ENCODE measurements around the gene RNPEPL1. TPM values are rescaled to one million over a fixed set of nuclear protein-coding genes. Genes with fewer than 3 reads are reported as not detected.

Gene RNPEPL1
- total RNA-seq, 1 experiment from 2014 or later = 88.2 TPM

DNA sequence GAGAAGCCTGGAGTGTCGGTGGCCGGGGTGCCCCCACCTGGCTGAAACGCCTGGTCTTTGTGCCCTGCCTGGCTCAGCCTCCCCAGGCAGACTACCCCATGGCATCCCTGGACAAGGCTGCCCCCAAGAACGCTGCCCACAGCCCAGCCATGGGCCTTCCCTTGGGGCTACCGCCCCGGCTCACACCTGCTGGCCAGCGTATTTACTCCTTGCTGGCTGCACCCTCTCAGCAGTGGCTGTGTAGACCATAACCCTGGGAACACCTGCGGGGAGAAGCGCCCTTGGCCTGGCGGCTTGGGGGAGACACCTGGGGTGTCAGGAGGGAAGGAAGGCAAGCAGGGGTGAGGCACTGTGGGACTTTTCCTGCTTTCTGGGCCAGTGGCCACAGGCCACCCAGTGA lies 35.6 kb downstream of the RNPEPL1 start:
- ChIA-PET POLR2A (no interaction called here), CTCF (interaction anchor here (1.0 kb wide), 1 partner anchor 237 kb away, joined by 3 read pairs; no protein-coding TSS in a partner anchor)
- H3K4me3 ChIP-seq (ENCODE audit: low read depth in 2 of 2, low read length in 2 of 2) = no peak overlapping the region
- intact Hi-C loops (cut with micrococcal nuclease; ENCODE audit: unreplicated experiment) = no loop called here
- H3K27me3 ChIP-seq (ENCODE audit: control insufficient read depth, insufficient read depth, low read length) = no peaks in the 10 kb centered on the region
- DNase-seq (ENCODE audit: low read depth, low spot score) (no peak), ATAC-seq (no peak)
- H3K4me1 ChIP-seq (ENCODE audit: control insufficient read depth, insufficient read depth, low read length) = 0 out of 2 replicates have a peak, but pooled peaks cover 4% of the 10 kb centered on the region
- no peak overlapping the region for H3K27ac ChIP-seq (ENCODE audit: low read length)
- H3K36me3 ChIP-seq (ENCODE audit: control insufficient read depth, insufficient read depth, low read length) = no peaks in the 10 kb centered on the region
- in situ Hi-C loops (cut with HindIII; ENCODE audit: low pct_unique_long_range_greater_than_20kb, low sequenced_read_pairs) = no loop called here
- no peaks in the 10 kb centered on the region for H3K9me3 ChIP-seq (ENCODE audit: control insufficient read depth, insufficient read depth, low read depth, low read length)
- TF ChIP-seq, protein P1, sequence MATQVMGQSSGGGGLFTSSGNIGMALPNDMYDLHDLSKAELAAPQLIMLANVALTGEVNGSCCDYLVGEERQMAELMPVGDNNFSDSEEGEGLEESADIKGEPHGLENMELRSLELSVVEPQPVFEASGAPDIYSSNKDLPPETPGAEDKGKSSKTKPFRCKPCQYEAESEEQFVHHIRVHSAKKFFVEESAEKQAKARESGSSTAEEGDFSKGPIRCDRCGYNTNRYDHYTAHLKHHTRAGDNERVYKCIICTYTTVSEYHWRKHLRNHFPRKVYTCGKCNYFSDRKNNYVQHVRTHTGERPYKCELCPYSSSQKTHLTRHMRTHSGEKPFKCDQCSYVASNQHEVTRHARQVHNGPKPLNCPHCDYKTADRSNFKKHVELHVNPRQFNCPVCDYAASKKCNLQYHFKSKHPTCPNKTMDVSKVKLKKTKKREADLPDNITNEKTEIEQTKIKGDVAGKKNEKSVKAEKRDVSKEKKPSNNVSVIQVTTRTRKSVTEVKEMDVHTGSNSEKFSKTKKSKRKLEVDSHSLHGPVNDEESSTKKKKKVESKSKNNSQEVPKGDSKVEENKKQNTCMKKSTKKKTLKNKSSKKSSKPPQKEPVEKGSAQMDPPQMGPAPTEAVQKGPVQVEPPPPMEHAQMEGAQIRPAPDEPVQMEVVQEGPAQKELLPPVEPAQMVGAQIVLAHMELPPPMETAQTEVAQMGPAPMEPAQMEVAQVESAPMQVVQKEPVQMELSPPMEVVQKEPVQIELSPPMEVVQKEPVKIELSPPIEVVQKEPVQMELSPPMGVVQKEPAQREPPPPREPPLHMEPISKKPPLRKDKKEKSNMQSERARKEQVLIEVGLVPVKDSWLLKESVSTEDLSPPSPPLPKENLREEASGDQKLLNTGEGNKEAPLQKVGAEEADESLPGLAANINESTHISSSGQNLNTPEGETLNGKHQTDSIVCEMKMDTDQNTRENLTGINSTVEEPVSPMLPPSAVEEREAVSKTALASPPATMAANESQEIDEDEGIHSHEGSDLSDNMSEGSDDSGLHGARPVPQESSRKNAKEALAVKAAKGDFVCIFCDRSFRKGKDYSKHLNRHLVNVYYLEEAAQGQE (IDR thresholded peaks at IDR 0.05; ENCODE audit: insufficient read depth in 1 of 2, low read depth in 2 of 2, low read length in 1 of 2) = no peak
- TF ChIP-seq TCF7L2 (IDR thresholded peaks at IDR 0.05; ENCODE audit: low read depth, low read length) (no peak), SIN3A (IDR thresholded peaks at IDR 0.05; ENCODE audit: borderline replicate concordance, insufficient read depth, low read depth, low read length) (no peak), POLR2AphosphoS5 (IDR thresholded peaks at IDR 0.05; ENCODE audit: low read depth, low read length) (no peak)
- TF ChIP-seq, protein P2, sequence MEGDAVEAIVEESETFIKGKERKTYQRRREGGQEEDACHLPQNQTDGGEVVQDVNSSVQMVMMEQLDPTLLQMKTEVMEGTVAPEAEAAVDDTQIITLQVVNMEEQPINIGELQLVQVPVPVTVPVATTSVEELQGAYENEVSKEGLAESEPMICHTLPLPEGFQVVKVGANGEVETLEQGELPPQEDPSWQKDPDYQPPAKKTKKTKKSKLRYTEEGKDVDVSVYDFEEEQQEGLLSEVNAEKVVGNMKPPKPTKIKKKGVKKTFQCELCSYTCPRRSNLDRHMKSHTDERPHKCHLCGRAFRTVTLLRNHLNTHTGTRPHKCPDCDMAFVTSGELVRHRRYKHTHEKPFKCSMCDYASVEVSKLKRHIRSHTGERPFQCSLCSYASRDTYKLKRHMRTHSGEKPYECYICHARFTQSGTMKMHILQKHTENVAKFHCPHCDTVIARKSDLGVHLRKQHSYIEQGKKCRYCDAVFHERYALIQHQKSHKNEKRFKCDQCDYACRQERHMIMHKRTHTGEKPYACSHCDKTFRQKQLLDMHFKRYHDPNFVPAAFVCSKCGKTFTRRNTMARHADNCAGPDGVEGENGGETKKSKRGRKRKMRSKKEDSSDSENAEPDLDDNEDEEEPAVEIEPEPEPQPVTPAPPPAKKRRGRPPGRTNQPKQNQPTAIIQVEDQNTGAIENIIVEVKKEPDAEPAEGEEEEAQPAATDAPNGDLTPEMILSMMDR (IDR thresholded peaks at IDR 0.05) = no peak
- no TSS peak for BruUV-seq (replicated peaks)

DNA sequence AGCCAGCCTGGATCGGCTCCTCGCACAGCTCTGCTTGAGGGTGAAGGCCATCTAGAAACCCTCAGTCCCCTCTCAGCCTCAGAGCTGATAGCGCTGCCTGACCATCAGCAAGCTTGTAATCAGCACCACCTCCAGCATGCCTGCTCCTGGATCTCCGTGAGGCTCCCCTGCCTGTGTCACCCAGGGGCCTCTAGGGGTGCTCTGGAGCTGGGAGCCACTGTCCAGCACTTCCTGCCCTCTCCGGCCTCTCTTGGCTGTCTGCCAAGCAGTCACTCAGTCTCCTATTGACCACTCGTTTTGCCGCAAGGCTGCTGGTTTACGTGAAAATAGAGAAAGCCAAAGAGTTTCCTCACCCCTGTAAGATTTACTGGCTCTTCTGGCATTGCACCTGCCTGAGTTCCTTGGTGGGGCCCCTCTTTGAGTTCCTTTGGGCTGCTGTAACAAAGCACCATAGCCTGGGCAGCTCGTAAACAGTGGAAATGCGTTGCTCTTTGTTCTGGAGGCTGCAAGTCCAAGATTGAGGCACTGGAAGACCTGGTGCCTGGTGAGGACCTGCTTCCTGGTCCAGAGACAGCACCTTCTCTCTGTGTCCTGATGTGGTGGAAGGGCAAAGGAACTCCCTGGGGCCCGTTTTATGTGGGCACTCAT lies 36.1 kb downstream of the RNPEPL1 start:
- H3K4me1 ChIP-seq (ENCODE audit: control insufficient read depth, insufficient read depth, low read length) = 0 out of 2 replicates have a peak, but pooled peaks cover 4% of the 10 kb centered on the region
- H3K27me3 ChIP-seq (ENCODE audit: control insufficient read depth, insufficient read depth, low read length) = no peaks in the 10 kb centered on the region
- in situ Hi-C loops (cut with HindIII; ENCODE audit: low pct_unique_long_range_greater_than_20kb, low sequenced_read_pairs) (no loop called here), intact Hi-C loops (cut with micrococcal nuclease; ENCODE audit: unreplicated experiment) (no loop called here)
- no peaks in the 10 kb centered on the region for H3K36me3 ChIP-seq (ENCODE audit: control insufficient read depth, insufficient read depth, low read length)
- no peaks in the 10 kb centered on the region for H3K9me3 ChIP-seq (ENCODE audit: control insufficient read depth, insufficient read depth, low read depth, low read length)
- ChIA-PET POLR2A (no interaction called here), CTCF (interaction anchor here (0.6 to 1.0 kb wide), 2 partner anchors 132 to 236 kb away, joined by 3 to 7 read pairs; no protein-coding TSS in a partner anchor)
- no TSS peak for BruUV-seq (replicated peaks)
- ATAC-seq (peak; percentile 83), DNase-seq (ENCODE audit: low read depth, low spot score) (no peak)
- TF ChIP-seq POLR2AphosphoS5 (IDR thresholded peaks at IDR 0.05; ENCODE audit: low read depth, low read length) (no peak), SIN3A (IDR thresholded peaks at IDR 0.05; ENCODE audit: borderline replicate concordance, insufficient read depth, low read depth, low read length) (no peak)
- TF ChIP-seq, protein P1 (IDR thresholded peaks at IDR 0.05; ENCODE audit: insufficient read depth in 1 of 2, low read depth in 2 of 2, low read length in 1 of 2) = peak; percentile 69 to 82
- TF ChIP-seq, protein P2 (IDR thresholded peaks at IDR 0.05) = peak; percentile 77
- H3K4me3 ChIP-seq (ENCODE audit: low read depth in 2 of 2, low read length in 2 of 2) = no peak overlapping the region
- H3K27ac ChIP-seq (ENCODE audit: low read length) = no peak overlapping the region
